Erythroblast (primary cell): Measurements from ENCODE around the gene CEP68.

Source experiments
- GATA1 ChIP-seq: IDR thresholded peaks from 2 replicates; pipeline ENCODE4 v1.6.1; 2011; ENCODE audit warnings: low read depth, mild to moderate bottlenecking, control low read depth, low read length, moderate library complexity
- POLR2A ChIP-seq: IDR thresholded peaks from 2 replicates; pipeline ENCODE4 v1.6.1; 2011; ENCODE audit warnings: mild to moderate bottlenecking, low read length

DNA sequence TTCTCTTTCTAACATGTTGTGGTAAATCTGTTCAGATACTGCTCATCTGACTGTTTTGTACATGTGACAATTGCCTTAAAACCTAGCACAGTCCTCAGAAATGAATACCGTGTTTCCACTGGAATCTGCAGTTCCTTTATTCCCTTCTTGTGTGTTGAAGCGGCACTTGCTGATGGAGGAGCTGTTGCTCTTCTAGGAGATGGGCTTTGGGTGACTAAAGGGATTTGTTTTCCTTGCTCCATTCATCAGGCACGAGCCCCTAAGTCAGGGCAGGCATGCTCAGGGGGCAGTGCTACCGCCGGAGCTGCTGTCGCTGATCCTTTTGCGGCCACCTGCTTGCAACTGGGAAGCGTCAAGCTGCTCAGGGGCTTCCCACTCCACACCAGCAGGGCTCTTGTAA lies 32.5 kb upstream of the CEP68 start:
- TF ChIP-seq POLR2A (no peak), GATA1 (no peak)
